ENCODE measurements around the gene LMO3. TPM values are rescaled to one million over a fixed set of nuclear protein-coding genes. Genes with fewer than 3 reads are reported as not detected.
A peak's percentile ranks its signal among the peaks of the same experiment; 100 is the strongest.

Gene LMO3
- total RNA-seq, 1 donor from 2014 or later: 48.4 TPM

GRCh38 chr12:16602412-16602811, 3.5 kb downstream of the LMO3 start:
- Mint-ChIP-seq H3K4me1 (ENCODE audit: low read depth) (peaks cover 36% of the 10 kb centered on the region), H3K27me3 (peaks cover 8% of the 10 kb centered on the region), H3K4me3 (ENCODE audit: low read depth) (peak overlapping the region; percentile 10), H3K27ac (no peak overlapping the region), H3K9me3 (ENCODE audit: low read depth) (no peaks in the 10 kb centered on the region), H3K36me3 (ENCODE audit: insufficient read depth) (peaks cover 7% of the 10 kb centered on the region)
- no peak for TF ChIP-seq CTCF (IDR thresholded peaks at IDR 0.05; ENCODE audit: unreplicated experiment)
- no peak for DNase-seq (ENCODE audit: low spot score, unreplicated experiment)

GRCh38 chr12:16600525-16600924, 5.4 kb downstream of the LMO3 start:
- no peak for TF ChIP-seq CTCF (IDR thresholded peaks at IDR 0.05; ENCODE audit: unreplicated experiment)
- Mint-ChIP-seq H3K4me1 (ENCODE audit: low read depth) (peaks cover 26% of the 10 kb centered on the region), H3K27ac (no peak overlapping the region)

GRCh38 chr12:16599081-16599480, 6.9 kb downstream of the LMO3 start:
- Mint-ChIP-seq H3K4me3 (ENCODE audit: low read depth) (no peak overlapping the region), H3K9me3 (ENCODE audit: low read depth) (no peaks in the 10 kb centered on the region), H3K4me1 (ENCODE audit: low read depth) (peaks cover 18% of the 10 kb centered on the region), H3K27me3 (no peaks in the 10 kb centered on the region), H3K27ac (no peak overlapping the region), H3K36me3 (ENCODE audit: insufficient read depth) (peaks cover 7% of the 10 kb centered on the region)
- TF ChIP-seq CTCF (IDR thresholded peaks at IDR 0.05; ENCODE audit: unreplicated experiment): no peak
- DNase-seq (ENCODE audit: low spot score, unreplicated experiment): no peak

More at GRCh38 chr12:16600525-16600924, 5.4 kb downstream of the LMO3 start:
- DNase-seq (ENCODE audit: low spot score, unreplicated experiment): no peak
- Mint-ChIP-seq H3K36me3 (ENCODE audit: insufficient read depth) (peaks cover 7% of the 10 kb centered on the region), H3K27me3 (no peaks in the 10 kb centered on the region), H3K4me3 (ENCODE audit: low read depth) (no peak overlapping the region), H3K9me3 (ENCODE audit: low read depth) (no peaks in the 10 kb centered on the region)

- no peak overlapping the region for H3K27ac Mint-ChIP-seq
- no peak overlapping the region for H3K4me3 Mint-ChIP-seq (ENCODE audit: low read depth)
- H3K9me3 Mint-ChIP-seq (ENCODE audit: low read depth): no peaks in the 10 kb centered on the region
These were observed 11.2 kb downstream of the LMO3 start for GRCh38 chr12:16594797-16595196.

GRCh38 chr12:16593546-16593945, 12.4 kb downstream of the LMO3 start:
- H3K4me1 Mint-ChIP-seq (ENCODE audit: low read depth): peaks cover 7% of the 10 kb centered on the region
- TF ChIP-seq CTCF (IDR thresholded peaks at IDR 0.05; ENCODE audit: unreplicated experiment): no peak
- H3K4me3 Mint-ChIP-seq (ENCODE audit: low read depth): no peak overlapping the region
- no peak overlapping the region for H3K27ac Mint-ChIP-seq
- no peaks in the 10 kb centered on the region for H3K36me3 Mint-ChIP-seq (ENCODE audit: insufficient read depth)
- H3K27me3 Mint-ChIP-seq: no peaks in the 10 kb centered on the region
- DNase-seq (ENCODE audit: low spot score, unreplicated experiment): no peak
- no peaks in the 10 kb centered on the region for H3K9me3 Mint-ChIP-seq (ENCODE audit: low read depth)

More at GRCh38 chr12:16594797-16595196, 11.2 kb downstream of the LMO3 start:
- DNase-seq (ENCODE audit: low spot score, unreplicated experiment): no peak
- Mint-ChIP-seq H3K27me3 (no peaks in the 10 kb centered on the region), H3K36me3 (ENCODE audit: insufficient read depth) (peaks cover 6% of the 10 kb centered on the region), H3K4me1 (ENCODE audit: low read depth) (peaks cover 5% of the 10 kb centered on the region)
- no peak for TF ChIP-seq CTCF (IDR thresholded peaks at IDR 0.05; ENCODE audit: unreplicated experiment)
